ENCODE results near the gene DOCK10. TPM values are rescaled to one million over a fixed set of nuclear protein-coding genes. Genes with fewer than 3 reads are reported as not detected.

DOCK10 gene
- total RNA-seq, 4 donors from 2014 or later = 8.3 to 47.4 (median 18.3) TPM

- no peak for TF ChIP-seq CTCF (IDR thresholded peaks at IDR 0.05; ENCODE audit: low read depth)
Measured at GRCh38 chr2:224780106-224780505, 262.2 kb downstream of the DOCK10 start.

- no peak for TF ChIP-seq CTCF (IDR thresholded peaks at IDR 0.05; ENCODE audit: low read depth)
Measured at GRCh38 chr2:224778474-224778877, 263.8 kb downstream of the DOCK10 start.

GRCh38 chr2:224777559-224777930, 264.7 kb downstream of the DOCK10 start:
- TF ChIP-seq CTCF (IDR thresholded peaks at IDR 0.05; ENCODE audit: low read depth) = no peak

GRCh38 chr2:224776795-224777558, 265.3 kb downstream of the DOCK10 start:
- no peak for TF ChIP-seq CTCF (IDR thresholded peaks at IDR 0.05; ENCODE audit: low read depth)

GRCh38 chr2:224775647-224776046, 266.6 kb downstream of the DOCK10 start:
- TF ChIP-seq CTCF (IDR thresholded peaks at IDR 0.05; ENCODE audit: low read depth) = no peak

GRCh38 chr2:224774735-224775134, 267.5 kb downstream of the DOCK10 start:
- no peak for TF ChIP-seq CTCF (IDR thresholded peaks at IDR 0.05; ENCODE audit: low read depth)

- no peak for TF ChIP-seq CTCF (IDR thresholded peaks at IDR 0.05; ENCODE audit: low read depth)
Measured at GRCh38 chr2:224772494-224772893, 269.8 kb downstream of the DOCK10 start.
